ENCODE results near the gene PPP2R5A. TPM values are rescaled to one million over a fixed set of nuclear protein-coding genes. Genes with fewer than 3 reads are reported as not detected.

PPP2R5A gene
- polyA plus RNA-seq, 3 donors = 28.1 to 38.4 (median 31.1) TPM

GRCh38 chr1:212353181-212353580, 68.0 kb downstream of the PPP2R5A start:
- no peak for DNase-seq
- H3K36me3 Mint-ChIP-seq = peaks cover 60 to 81% of the 10 kb centered on the region in 2 donors
- no peak overlapping the region for H3K4me3 Mint-ChIP-seq
- no CpG with 5 or more reads among the region's 2 CpGs for WGBS (ENCODE audit: insufficient coverage)
- intact Hi-C loops (cut with micrococcal nuclease) = no loop called here
- Histone ChIP-seq H3K36me3 (replicated peaks in 1 of 2; ENCODE audit: control insufficient read depth in 1 of 2, insufficient read depth in 2 of 2, low read length in 2 of 2) (peaks cover 77 to 96% of the 10 kb centered on the region in 2 donors), H3K27me3 (ENCODE audit: control insufficient read depth in 2 of 2, insufficient read depth in 2 of 2, low read length in 2 of 2) (no peaks in the 10 kb centered on the region), H3K4me1 (ENCODE audit: control insufficient read depth in 1 of 2, insufficient read depth in 2 of 2, low read length in 2 of 2) (no peaks in the 10 kb centered on the region), H3K9ac (ENCODE audit: insufficient read depth, low read length, poor library complexity, severe bottlenecking) (no peak overlapping the region), H3K4me2 (replicated peaks; ENCODE audit: extremely low read depth, low read length, poor library complexity, severe bottlenecking) (no peak overlapping the region), H4K20me1 (ENCODE audit: insufficient read depth, low read length) (peaks cover 47% of the 10 kb centered on the region), H3K27ac (ENCODE audit: low read depth in 1 of 2, low read length in 2 of 2) (peak overlapping the region in 1 of 2 donors; percentile 42), H3K4me3 (replicated peaks in 1 of 3; ENCODE audit: low read depth in 2 of 3, low read length in 3 of 3) (no peak overlapping the region), H2AFZ (ENCODE audit: insufficient read depth, low read depth, low read length, poor library complexity, severe bottlenecking) (no peak overlapping the region), H3K79me2 (ENCODE audit: insufficient read depth, low read length) (peaks cover 3% of the 10 kb centered on the region), H3K9me3 (replicated peaks in 1 of 2; ENCODE audit: control insufficient read depth in 1 of 2, insufficient read depth in 1 of 2, low read length in 2 of 2) (no peaks in the 10 kb centered on the region)
- no peaks in the 10 kb centered on the region for H3K9me3 Mint-ChIP-seq
- H3K27me3 Mint-ChIP-seq (ENCODE audit: low read depth in 3 of 3) = no peaks in the 10 kb centered on the region
- H3K27ac Mint-ChIP-seq = peak overlapping the region in 1 of 7 donors; percentile 79
- H3K4me1 Mint-ChIP-seq = peaks cover 1% of the 10 kb centered on the region
- TF ChIP-seq CTCF (IDR thresholded peaks at IDR 0.05) = no peak

GRCh38 chr1:212354464-212354863, 69.3 kb downstream of the PPP2R5A start:
- Histone ChIP-seq H3K9me3 (replicated peaks in 1 of 2; ENCODE audit: control insufficient read depth in 1 of 2, insufficient read depth in 1 of 2, low read length in 2 of 2) (no peaks in the 10 kb centered on the region), H4K20me1 (ENCODE audit: insufficient read depth, low read length) (peaks cover 47% of the 10 kb centered on the region), H3K36me3 (replicated peaks in 1 of 2; ENCODE audit: control insufficient read depth in 1 of 2, insufficient read depth in 2 of 2, low read length in 2 of 2) (peaks cover 77 to 96% of the 10 kb centered on the region in 2 donors), H3K4me3 (replicated peaks in 1 of 3; ENCODE audit: low read depth in 2 of 3, low read length in 3 of 3) (no peak overlapping the region), H3K4me1 (ENCODE audit: control insufficient read depth in 1 of 2, insufficient read depth in 2 of 2, low read length in 2 of 2) (no peaks in the 10 kb centered on the region), H3K27me3 (ENCODE audit: control insufficient read depth in 2 of 2, insufficient read depth in 2 of 2, low read length in 2 of 2) (no peaks in the 10 kb centered on the region), H3K79me2 (ENCODE audit: insufficient read depth, low read length) (peaks cover 3% of the 10 kb centered on the region), H3K9ac (ENCODE audit: insufficient read depth, low read length, poor library complexity, severe bottlenecking) (no peak overlapping the region), H2AFZ (ENCODE audit: insufficient read depth, low read depth, low read length, poor library complexity, severe bottlenecking) (no peak overlapping the region), H3K4me2 (replicated peaks; ENCODE audit: extremely low read depth, low read length, poor library complexity, severe bottlenecking) (no peak overlapping the region), H3K27ac (ENCODE audit: low read depth in 1 of 2, low read length in 2 of 2) (peak overlapping the region in 1 of 2 donors; percentile 26)
- H3K36me3 Mint-ChIP-seq = peaks cover 64 to 86% of the 10 kb centered on the region in 2 donors
- no peak for DNase-seq
- no peaks in the 10 kb centered on the region for H3K4me1 Mint-ChIP-seq
- no peaks in the 10 kb centered on the region for H3K9me3 Mint-ChIP-seq
- H3K27ac Mint-ChIP-seq = peak overlapping the region in 5 of 7 donors; percentile 11 to 79 (median 59)
- no peak for TF ChIP-seq CTCF (IDR thresholded peaks at IDR 0.05)
- 100% methylated on average over 2 of the region's 3 CpGs for WGBS (ENCODE audit: insufficient coverage)
- intact Hi-C loops (cut with micrococcal nuclease) = no loop called here
- H3K27me3 Mint-ChIP-seq (ENCODE audit: low read depth in 3 of 3) = no peaks in the 10 kb centered on the region
- no peak overlapping the region for H3K4me3 Mint-ChIP-seq
